DOHH2 (cell line): ENCODE results near the gene PTP4A2.
A peak's percentile ranks its signal among the peaks of the same experiment; 100 is the strongest.

Source experiments
- H3F3A ChIP-seq: fragments of 200-600 bp; sonication (generic), shearing (Covaris generic); 2 replicates; pipeline ENCODE4 v1.6.0; 2016; ENCODE audit warnings: antibody characterized with exemption, mild to moderate bottlenecking; ENCODE audit not compliant: control insufficient read depth, insufficient read depth
- H3K27ac ChIP-seq: fragments of 200-600 bp; sonication (generic); 2 replicates; pipeline ENCODE4 v1.5.1; 2014; ENCODE audit warnings: low read depth, mild to moderate bottlenecking, low read length, moderate library complexity
- H3K27me3 ChIP-seq: fragments of 200-600 bp; sonication (generic); 2 replicates; pipeline ENCODE4 v1.6.1; 2014; ENCODE audit warnings: mild to moderate bottlenecking, low read length, mixed read lengths; ENCODE audit not compliant: control insufficient read depth
- H3K36me3 ChIP-seq: fragments of 200-600 bp; sonication (generic); 2 replicates; pipeline ENCODE4 v1.6.1; 2014; ENCODE audit warnings: mild to moderate bottlenecking, low read length, moderate library complexity, mixed read lengths; ENCODE audit not compliant: control insufficient read depth
- H3K4me1 ChIP-seq: fragments of 200-600 bp; sonication (generic); 2 replicates; pipeline ENCODE4 v1.6.1; 2014; ENCODE audit warnings: mild to moderate bottlenecking, low read length, mixed read lengths; ENCODE audit not compliant: control insufficient read depth
- H3K4me2 ChIP-seq: fragments of 200-600 bp; sonication (generic); 2 replicates; pipeline ENCODE4 v1.6.0; 2014; ENCODE audit warnings: mild to moderate bottlenecking, low read length, moderate library complexity
- H3K4me3 ChIP-seq: fragments of 200-600 bp; sonication (generic); 2 replicates; pipeline ENCODE4 v1.5.1; 2014; ENCODE audit warnings: mild to moderate bottlenecking, low read length, mixed read lengths
- H3K79me2 ChIP-seq: fragments of 200-600 bp; sonication (generic); 2 replicates; pipeline ENCODE4 v1.6.1; 2014; ENCODE audit warnings: mild to moderate bottlenecking, low read length, mixed read lengths; ENCODE audit not compliant: control insufficient read depth
- H3K9me2 ChIP-seq: fragments of 200-600 bp; sonication (generic); replicated peaks from 2 replicates; pipeline ENCODE4 v1.6.1; 2014; ENCODE audit warnings: mild to moderate bottlenecking, low read length, mixed read lengths; ENCODE audit not compliant: control insufficient read depth
- H3K9me3 ChIP-seq: fragments of 200-600 bp; sonication (generic); 2 replicates; pipeline ENCODE4 v1.6.1; 2014; ENCODE audit warnings: antibody characterized with exemption, low read length, mixed read lengths; ENCODE audit not compliant: control insufficient read depth, insufficient read depth
- H4K20me1 ChIP-seq: fragments of 200-600 bp; sonication (generic); 2 replicates; pipeline ENCODE4 v1.6.0; 2014; ENCODE audit warnings: low read depth, mild to moderate bottlenecking, antibody characterized with exemption, low read length, moderate library complexity; ENCODE audit not compliant: control insufficient read depth, insufficient read depth
- EZH2phosphoT487 ChIP-seq: fragments of 200-600 bp; sonication (generic); IDR thresholded peaks from 2 replicates; pipeline ENCODE4 v1.6.1; 2017; ENCODE audit warnings: borderline replicate concordance, mild to moderate bottlenecking, antibody characterized with exemption, low read length, moderate library complexity, mixed read lengths
- TF ChIP-seq, protein P1 (sequence below): fragments of 200-600 bp; sonication (generic); IDR thresholded peaks from one replicate; pipeline ENCODE4 v1.5.1; 2014; ENCODE audit warnings: antibody characterized with exemption, mild to moderate bottlenecking, low read depth, low read length; ENCODE audit not compliant: poor library complexity, severe bottlenecking

PTP4A2 gene

DNA sequence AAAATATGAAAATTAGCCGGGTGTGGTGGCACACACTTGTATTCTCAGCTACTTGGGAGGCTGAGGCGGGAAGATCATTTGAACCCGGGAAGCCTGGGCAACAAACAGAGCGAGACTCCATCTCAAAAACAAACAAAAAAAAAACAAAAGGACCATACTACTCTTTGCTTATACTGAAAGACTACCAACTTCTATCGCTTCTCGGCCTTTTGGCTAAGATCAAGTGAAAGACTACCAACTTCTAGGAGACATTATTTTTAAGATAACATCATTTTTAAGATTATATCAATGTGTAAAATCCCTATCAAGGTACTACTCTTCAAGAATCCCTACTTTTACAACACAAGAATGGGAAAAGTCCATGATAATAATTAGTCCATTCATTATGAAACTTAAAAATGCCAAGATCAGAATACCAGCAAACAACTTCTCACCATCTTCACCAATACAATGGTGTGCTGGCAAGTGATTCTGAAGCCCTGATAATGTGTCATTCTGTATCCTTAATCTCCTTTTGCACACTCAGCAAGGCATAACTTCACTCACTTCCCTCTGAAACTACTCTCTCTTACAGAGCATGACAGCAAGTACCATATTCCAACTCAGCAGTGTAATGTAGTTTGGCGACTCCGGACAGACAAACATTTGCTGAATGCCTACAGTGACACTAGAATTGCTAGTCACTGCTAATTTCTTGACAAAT lies 1.7 kb downstream of the PTP4A2 start:
- no peaks in the 10 kb centered on the region for H3K27me3 ChIP-seq
- peak overlapping the region; percentile 90 for H3K4me2 ChIP-seq
- H3K4me1 ChIP-seq = peaks cover 73% of the 10 kb centered on the region
- peak overlapping the region; percentile 87 for H3K4me3 ChIP-seq
- no peaks in the 10 kb centered on the region for H3K9me2 ChIP-seq
- TF ChIP-seq, protein P1, sequence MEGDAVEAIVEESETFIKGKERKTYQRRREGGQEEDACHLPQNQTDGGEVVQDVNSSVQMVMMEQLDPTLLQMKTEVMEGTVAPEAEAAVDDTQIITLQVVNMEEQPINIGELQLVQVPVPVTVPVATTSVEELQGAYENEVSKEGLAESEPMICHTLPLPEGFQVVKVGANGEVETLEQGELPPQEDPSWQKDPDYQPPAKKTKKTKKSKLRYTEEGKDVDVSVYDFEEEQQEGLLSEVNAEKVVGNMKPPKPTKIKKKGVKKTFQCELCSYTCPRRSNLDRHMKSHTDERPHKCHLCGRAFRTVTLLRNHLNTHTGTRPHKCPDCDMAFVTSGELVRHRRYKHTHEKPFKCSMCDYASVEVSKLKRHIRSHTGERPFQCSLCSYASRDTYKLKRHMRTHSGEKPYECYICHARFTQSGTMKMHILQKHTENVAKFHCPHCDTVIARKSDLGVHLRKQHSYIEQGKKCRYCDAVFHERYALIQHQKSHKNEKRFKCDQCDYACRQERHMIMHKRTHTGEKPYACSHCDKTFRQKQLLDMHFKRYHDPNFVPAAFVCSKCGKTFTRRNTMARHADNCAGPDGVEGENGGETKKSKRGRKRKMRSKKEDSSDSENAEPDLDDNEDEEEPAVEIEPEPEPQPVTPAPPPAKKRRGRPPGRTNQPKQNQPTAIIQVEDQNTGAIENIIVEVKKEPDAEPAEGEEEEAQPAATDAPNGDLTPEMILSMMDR = no peak
- TF ChIP-seq EZH2phosphoT487 = no peak
- H3F3A ChIP-seq = peaks cover 60% of the 10 kb centered on the region
- H3K27ac ChIP-seq = peak overlapping the region; percentile 87
- no peaks in the 10 kb centered on the region for H3K9me3 ChIP-seq
- H3K36me3 ChIP-seq = peaks cover 62% of the 10 kb centered on the region
- peaks cover 71% of the 10 kb centered on the region for H3K79me2 ChIP-seq
- peaks cover 9% of the 10 kb centered on the region for H4K20me1 ChIP-seq

DNA sequence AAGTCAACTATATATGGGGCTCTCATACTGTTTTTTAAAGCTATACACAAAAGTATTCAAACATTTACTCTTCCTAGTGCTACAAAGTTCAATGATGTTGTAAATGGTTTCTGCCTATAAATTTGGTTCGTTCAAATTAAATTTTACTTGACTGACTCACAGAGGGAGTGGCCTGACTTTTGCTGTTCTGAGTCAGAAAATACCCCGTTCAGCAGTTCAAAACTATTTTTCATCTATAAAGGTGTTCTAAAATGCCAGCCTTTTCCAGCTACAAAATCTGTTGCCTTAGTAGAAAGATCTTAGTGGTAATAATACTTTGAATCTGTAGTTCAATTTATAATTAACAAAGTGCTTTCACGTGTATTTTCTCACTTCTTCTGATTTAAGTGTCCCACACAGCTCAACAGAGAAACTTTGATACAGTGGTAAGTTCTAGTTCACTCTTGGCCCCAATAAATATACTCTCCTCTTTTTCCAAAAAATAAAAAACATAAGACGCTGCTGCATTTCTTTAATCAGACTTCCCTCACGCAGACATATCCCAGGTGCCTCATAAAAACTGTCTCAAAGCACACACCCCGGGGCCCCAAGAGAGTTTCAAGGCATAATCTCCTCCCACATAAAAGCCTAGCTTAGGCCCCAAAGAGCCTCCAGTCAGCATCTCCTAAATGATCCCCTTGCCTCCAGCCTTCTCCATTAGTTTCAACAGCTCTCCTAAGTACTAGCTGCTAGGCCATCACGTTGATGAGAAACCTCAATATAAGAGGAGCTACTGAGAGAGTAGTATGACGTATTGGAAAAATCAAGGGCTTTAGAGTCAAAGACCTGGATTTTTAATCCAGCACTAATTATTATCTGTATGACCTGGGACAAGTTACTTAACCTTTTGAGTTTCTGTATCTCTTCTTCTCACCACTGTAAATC lies 3.2 kb downstream of the PTP4A2 start:
- Histone ChIP-seq H3K79me2 (peaks cover 86% of the 10 kb centered on the region), H3K4me3 (peak overlapping the region; percentile 87), H3F3A (peaks cover 71% of the 10 kb centered on the region), H4K20me1 (peaks cover 9% of the 10 kb centered on the region), H3K9me2 (no peaks in the 10 kb centered on the region), H3K9me3 (no peaks in the 10 kb centered on the region), H3K36me3 (peaks cover 75% of the 10 kb centered on the region), H3K4me2 (peak overlapping the region; percentile 90), H3K27ac (peak overlapping the region; percentile 87), H3K4me1 (peaks cover 82% of the 10 kb centered on the region), H3K27me3 (no peaks in the 10 kb centered on the region)
- TF ChIP-seq, protein P1 = no peak
- no peak for TF ChIP-seq EZH2phosphoT487

DNA sequence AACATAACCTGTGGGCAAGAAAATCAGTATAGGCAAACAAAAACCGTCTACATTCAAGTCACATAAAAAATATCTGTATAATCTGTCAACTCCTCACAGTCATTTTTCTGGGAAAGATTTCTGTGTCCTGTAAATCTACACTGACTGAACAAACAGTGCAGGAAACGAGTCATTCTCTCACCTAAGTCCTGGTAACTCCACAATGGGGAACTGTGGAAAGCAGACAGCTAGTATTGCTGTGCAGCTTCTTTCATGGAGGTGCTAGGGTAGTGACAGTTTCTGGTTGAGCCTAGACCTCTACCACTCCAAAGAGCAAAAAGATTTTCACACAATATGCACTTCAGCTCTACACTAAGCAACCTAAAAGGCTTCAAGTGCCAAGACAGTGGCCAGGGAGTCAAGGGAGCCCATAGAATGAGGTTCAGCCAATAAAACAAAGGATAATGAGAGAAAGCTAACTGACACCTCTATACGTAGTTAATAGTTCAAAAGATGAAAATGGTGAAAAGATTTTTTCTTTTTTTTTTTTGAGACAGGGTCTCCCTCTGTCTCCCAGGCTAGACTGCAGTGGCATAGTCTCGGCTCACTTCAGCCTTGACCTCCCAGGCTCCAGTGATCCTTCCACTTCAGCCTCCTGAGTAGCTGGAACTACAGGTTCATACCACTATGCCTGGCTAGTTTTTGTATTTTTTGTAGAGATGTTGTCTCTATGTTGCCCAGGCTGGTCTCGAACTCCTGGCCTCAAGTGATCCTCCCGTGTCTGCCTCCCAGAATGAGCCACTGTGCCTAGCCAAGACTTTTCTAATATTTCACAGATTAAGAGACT lies 5.5 kb downstream of the PTP4A2 start:
- Histone ChIP-seq H3K4me2 (peak overlapping the region; percentile 90), H3K9me2 (no peaks in the 10 kb centered on the region), H3K79me2 (peaks cover 100% of the 10 kb centered on the region), H3F3A (peaks cover 79% of the 10 kb centered on the region), H3K36me3 (peaks cover 80% of the 10 kb centered on the region), H3K4me1 (peaks cover 88% of the 10 kb centered on the region), H3K27ac (peak overlapping the region; percentile 87), H3K4me3 (peak overlapping the region; percentile 87), H4K20me1 (peaks cover 9% of the 10 kb centered on the region), H3K27me3 (no peaks in the 10 kb centered on the region), H3K9me3 (no peaks in the 10 kb centered on the region)
- TF ChIP-seq, protein P1 = no peak
- TF ChIP-seq EZH2phosphoT487 = no peak
